Activated T-helper 1 cell treated with anti-CD3 and anti-CD28 coated beads, Interleukin-12 subunit alpha, Interleukin-12 subunit beta, Interleukin-2, Interleukin-4 antibody, amounts not matched to agents 30 ng/mL and 10 ng/mL and 1 ng/mL, durations not matched to agents 14 hours and 24 hours and 36 hours (primary cell): ENCODE results near the gene CST7. TPM values are rescaled to one million over a fixed set of nuclear protein-coding genes. Genes with fewer than 3 reads are reported as not detected.
"Not testable (repeated sequence)": the region's sequence is repeated elsewhere in the genome, so short reads cannot be mapped to it uniquely, and the experiment has no call there.

Experiments used
- DNase-seq: peaks from one replicate; pipeline ENCODE4 v3.0.0; 2021; ENCODE audit warnings: low spot score
- H3K27ac Mint-ChIP-seq: one replicate; pipeline ENCODE4 v1.8.0; 2021; ENCODE audit warnings: mild to moderate bottlenecking, mixed read lengths
- H3K27me3 Mint-ChIP-seq: one replicate; pipeline ENCODE4 v1.8.0; 2022; ENCODE audit warnings: mild to moderate bottlenecking, moderate library complexity, mixed read lengths; ENCODE audit not compliant: insufficient read depth
- H3K36me3 Mint-ChIP-seq: one replicate; pipeline ENCODE4 v1.8.0; 2021; ENCODE audit warnings: low read depth, mixed read lengths
- H3K4me1 Mint-ChIP-seq: one replicate; pipeline ENCODE4 v1.8.0; 2021; ENCODE audit warnings: low read depth, mixed read lengths
- H3K4me3 Mint-ChIP-seq: one replicate; pipeline ENCODE4 v1.8.0; 2021; ENCODE audit warnings: mild to moderate bottlenecking, moderate library complexity, mixed read lengths
- H3K9me3 Mint-ChIP-seq: one replicate; pipeline ENCODE4 v1.8.0; 2021; ENCODE audit warnings: mixed read lengths
- intact Hi-C: fragments of 100-400 bp; cut with micrococcal nuclease; formaldehyde crosslinking; loops from one replicate; pipeline ENCODE4 v1.15.1; 2024
- total RNA-seq: library from RNA; stranded (reverse); gene quantifications from 2 replicates; pipeline ENCODE4 v1.2.3, GENCODE V29; 2022

The CST7 gene
- total RNA-seq, 1 donor from 2014 or later = 133 TPM

DNA sequence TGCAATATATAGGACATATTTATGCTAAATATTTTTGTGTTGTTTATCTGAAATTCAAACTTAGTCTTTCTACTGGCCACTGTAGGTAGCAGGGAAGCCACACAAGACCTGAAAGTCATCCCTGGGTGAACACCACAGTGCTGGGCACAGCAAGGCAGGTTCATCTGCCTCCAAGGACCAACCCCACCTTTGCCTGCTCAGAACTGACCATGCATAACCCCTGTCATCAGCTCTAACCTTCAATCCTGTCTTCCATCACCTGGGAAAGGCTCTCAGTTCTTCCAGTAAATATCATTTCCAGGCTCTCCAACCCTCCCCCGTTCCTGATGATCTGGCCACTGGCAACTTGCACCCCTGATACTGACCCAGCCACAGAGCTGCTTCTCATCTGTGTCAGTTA lies 32.7 kb upstream of the CST7 start:
- Mint-ChIP-seq H3K27me3 (peaks cover 2% of the 10 kb centered on the region), H3K4me3 (no peak overlapping the region), H3K36me3 (no peaks in the 10 kb centered on the region), H3K27ac (no peak overlapping the region), H3K4me1 (peaks cover 16% of the 10 kb centered on the region), H3K9me3 (no peaks in the 10 kb centered on the region)
- intact Hi-C loops = no loop called here
- no peak for DNase-seq

DNA sequence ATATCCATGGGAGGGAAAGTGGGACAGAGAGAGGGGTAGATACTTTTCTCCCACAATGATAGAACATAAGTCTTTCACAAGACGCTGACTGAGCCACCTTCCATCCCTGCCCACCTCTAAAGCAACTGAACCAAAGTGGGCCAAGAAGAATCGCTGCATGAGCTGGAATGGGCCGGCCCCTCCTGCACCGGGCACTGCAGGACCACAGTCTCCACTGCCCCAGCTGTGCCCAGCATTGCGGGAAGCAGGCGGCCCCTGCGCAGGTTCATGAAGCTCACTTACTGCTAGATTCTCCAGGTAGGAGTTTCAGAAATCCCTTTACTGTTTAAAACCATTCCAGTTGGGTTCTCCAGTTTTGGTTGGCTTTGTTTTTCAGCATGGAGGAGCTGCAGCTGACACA lies 32.0 kb upstream of the CST7 start:
- Mint-ChIP-seq H3K9me3 (no peaks in the 10 kb centered on the region), H3K27ac (no peak overlapping the region), H3K27me3 (peaks cover 3% of the 10 kb centered on the region), H3K36me3 (no peaks in the 10 kb centered on the region), H3K4me3 (no peak overlapping the region), H3K4me1 (peaks cover 16% of the 10 kb centered on the region)
- intact Hi-C loops = no loop called here
- DNase-seq = no peak

DNA sequence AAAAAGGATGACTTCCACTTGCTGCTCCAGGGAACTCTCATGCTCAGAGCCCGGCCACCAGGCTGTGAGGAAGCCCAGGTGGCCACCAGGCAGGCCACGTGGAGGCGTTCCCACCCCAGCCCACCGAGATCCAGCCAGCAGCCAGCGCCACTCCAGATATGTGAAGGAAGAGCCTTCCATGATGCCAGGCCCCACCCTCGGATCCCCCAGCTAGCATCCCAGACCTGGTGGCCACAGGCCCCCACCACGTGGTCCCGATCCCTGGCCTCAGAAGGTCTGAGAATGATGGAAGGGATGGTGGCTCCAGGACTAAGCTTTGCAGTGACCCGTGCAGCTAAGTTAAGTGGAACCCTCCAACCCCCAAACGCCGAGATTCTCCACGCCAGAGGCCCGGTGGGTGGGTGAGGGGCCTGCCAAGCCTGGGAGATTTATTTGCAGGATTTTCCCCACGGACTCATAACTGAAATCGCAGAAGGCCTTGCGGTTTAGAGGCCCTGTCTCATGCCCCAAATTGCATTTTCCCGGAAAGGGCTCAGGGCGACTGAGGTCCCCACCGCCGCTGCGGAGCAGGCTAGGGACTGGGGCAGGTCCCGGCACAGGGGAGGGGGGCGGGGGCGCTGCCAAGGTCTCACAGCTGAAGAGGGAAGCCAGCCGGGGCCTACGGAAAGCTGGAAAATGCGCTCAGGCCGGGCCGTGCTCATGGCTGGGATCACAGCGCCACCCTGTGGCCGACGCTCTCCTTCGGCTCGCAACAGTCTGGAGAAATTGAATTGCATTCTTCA lies 31.1 kb upstream of the CST7 start:
- peaks cover 16% of the 10 kb centered on the region for H3K4me1 Mint-ChIP-seq
- intact Hi-C loops = no loop called here
- no peak overlapping the region for H3K4me3 Mint-ChIP-seq
- no peak overlapping the region for H3K27ac Mint-ChIP-seq
- DNase-seq = no peak
- H3K36me3 Mint-ChIP-seq = no peaks in the 10 kb centered on the region
- no peaks in the 10 kb centered on the region for H3K9me3 Mint-ChIP-seq
- H3K27me3 Mint-ChIP-seq = peaks cover 6% of the 10 kb centered on the region

DNA sequence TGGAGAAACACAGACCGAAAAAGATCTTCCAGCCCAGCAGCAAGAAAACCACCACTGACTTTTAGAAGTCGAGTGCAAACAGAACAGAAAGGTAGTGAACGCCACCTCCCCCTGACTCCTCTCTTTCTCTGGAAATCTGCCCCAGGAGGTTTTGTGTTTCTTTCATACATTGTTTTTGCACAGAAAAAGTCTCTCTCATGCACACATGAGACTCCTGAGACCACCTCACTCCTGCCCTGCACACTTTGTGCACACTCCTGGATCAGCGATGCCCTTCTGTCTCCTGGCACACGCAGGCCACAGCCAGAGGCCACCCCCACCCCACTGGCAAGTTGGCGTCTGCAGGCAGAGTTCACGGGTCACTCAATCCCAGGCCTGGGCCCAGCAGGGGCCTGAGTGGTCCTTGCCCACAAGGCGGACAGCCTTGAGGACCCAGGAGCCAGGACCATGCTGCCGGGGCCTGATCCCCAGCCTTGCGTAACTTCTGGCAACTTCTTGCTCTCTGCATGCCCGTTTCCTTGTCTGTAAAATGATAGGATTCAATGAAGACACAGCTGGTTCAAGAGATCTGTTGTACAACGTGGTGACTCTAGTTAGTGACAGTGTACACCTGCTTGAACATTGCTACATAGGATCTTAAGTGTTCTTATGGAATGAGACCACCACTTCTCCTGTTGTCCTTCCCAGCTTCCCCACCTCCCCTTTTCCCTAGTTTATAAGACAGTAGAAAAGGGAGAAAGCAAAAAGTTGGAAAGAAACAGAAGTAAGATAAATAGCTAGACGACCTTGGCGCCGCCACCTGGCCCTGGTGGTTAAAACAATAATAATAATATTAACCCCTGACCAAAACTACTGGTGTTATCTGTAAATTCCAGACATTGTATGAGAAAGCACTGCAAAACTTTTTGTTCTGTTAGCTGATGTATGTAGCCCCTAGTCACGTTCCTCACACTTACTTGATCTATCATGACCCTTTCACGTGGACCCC lies 30.2 kb upstream of the CST7 start:
- H3K27ac Mint-ChIP-seq = no peak overlapping the region
- H3K9me3 Mint-ChIP-seq = no peaks in the 10 kb centered on the region
- DNase-seq = no peak
- H3K27me3 Mint-ChIP-seq = peaks cover 8% of the 10 kb centered on the region
- H3K36me3 Mint-ChIP-seq = no peaks in the 10 kb centered on the region
- H3K4me3 Mint-ChIP-seq = no peak overlapping the region
- H3K4me1 Mint-ChIP-seq = peaks cover 16% of the 10 kb centered on the region
- intact Hi-C loops = no loop called here

DNA sequence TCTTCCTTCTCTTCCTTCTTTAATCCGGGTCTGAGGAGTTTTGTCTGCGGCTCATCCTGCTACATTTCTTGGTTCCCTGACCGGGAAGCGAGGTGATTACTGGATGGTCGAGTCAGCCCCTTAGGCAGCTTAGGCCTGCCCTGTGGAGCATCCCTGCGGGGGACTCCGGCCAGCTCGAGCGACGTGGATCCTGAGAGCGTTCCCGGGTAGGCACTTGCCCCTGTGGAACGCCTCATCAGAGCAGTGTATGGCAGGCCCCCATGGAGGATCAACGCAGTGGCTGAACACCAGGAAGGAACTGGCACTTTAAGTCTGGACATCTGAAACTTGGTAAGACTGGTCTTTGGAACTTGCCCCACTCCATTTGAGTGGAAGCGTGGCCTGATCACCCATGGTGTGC lies 29.4 kb upstream of the CST7 start:
- H3K27me3 Mint-ChIP-seq = peaks cover 11% of the 10 kb centered on the region
- intact Hi-C loops = not testable (repeated sequence)

DNA sequence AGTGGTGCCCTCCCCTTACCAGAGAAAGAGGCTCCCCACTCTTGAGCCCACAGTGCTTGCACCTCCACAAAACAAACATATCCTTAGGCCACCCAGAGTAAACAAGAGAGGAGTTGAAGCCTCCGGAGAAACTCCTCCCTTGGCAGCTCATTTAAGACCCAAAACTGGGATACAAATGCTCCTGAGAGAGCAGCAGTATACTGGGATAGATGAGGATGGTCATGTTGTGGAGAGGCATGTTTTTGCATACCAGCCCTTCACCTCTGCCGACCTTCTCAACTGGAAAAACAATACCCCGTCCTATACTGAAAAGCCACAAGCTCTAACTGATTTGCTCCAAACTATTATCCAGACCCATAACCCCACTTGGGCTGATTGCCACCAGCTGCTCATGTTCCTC lies 28.4 kb upstream of the CST7 start:
- H3K36me3 Mint-ChIP-seq, intact Hi-C loops, H3K4me3 Mint-ChIP-seq, DNase-seq, H3K27ac Mint-ChIP-seq, H3K9me3 Mint-ChIP-seq: not testable (repeated sequence)
- peaks cover 16% of the 10 kb centered on the region for H3K4me1 Mint-ChIP-seq
- H3K27me3 Mint-ChIP-seq = peaks cover 11% of the 10 kb centered on the region

More for the DNA sequence above, 29.4 kb upstream of the CST7 start:
- not testable (repeated sequence) for H3K4me3 Mint-ChIP-seq, H3K9me3 Mint-ChIP-seq, H3K36me3 Mint-ChIP-seq, DNase-seq, H3K27ac Mint-ChIP-seq
- H3K4me1 Mint-ChIP-seq = peaks cover 16% of the 10 kb centered on the region

DNA sequence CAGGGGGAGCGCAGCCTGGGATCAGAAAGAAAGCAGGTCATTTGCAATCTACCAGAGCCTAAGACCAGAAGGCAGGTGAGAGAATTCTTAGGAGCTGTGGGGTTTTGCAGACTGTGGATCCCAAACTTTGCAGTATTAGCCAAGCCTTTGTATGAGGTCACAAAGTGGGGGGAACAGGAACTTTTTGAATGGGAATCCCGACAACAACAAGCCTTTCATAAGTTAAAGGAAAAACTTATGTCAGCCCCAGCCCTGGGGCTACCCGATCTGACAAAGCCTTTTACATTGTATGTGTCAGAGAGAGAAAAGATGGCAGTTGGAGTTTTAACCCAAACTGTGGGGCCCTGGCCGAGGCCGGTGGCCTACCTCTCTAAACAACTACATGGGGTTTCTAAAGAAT lies 19.8 kb upstream of the CST7 start:
- H3K27me3 Mint-ChIP-seq, H3K27ac Mint-ChIP-seq, H3K4me3 Mint-ChIP-seq, intact Hi-C loops, DNase-seq, H3K9me3 Mint-ChIP-seq, H3K36me3 Mint-ChIP-seq: not testable (repeated sequence)
- peaks cover 34% of the 10 kb centered on the region for H3K4me1 Mint-ChIP-seq

DNA sequence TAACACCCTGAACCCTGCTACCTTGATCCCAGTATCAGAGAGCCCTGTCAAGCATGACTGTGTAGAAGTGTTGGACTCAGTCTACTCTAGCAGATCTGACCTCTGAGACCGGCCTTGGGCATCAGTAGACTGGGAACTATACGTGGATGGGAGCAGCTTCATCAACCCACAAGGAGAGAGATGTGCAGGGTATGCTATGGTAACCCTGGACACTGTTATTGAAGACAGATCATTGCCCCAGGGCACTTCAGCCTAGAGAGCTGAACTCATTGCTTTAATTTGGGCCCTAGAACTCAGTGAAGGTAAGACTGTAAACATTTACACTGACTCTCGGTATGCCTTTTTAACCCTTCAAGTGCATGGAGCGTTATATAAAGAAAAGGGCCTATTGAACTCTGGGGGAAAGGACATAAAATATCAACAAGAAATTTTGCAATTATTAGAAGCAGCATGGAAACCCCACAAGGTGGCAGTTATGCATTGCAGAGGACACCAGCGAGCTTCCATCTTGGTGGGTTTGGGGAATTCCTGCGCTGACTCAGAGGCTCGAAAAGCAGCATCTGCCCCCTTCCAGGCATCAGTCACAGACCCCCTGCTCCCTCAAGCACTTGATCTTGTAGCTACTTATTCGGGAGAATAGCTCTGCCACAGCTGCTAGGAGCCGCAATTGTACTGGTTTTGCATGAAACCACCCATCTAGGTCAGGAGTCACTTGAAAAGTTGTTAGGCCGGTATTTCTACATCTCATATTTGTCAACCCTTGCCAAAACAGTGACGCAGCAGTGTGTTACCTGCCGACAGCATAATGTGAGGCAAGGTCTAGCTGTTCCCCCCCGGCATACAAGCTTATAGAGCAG lies 19.0 kb upstream of the CST7 start:
- not testable (repeated sequence) for H3K27me3 Mint-ChIP-seq, H3K36me3 Mint-ChIP-seq, H3K4me3 Mint-ChIP-seq, H3K9me3 Mint-ChIP-seq, DNase-seq
- intact Hi-C loops = loop anchor here (2.0 to 5.0 kb wide), 3 partner anchors 19 to 127 kb away; partner anchors contain the start of genes ACSS1, APMAP and CST7
- Mint-ChIP-seq H3K27ac (peak overlapping the region; percentile 16), H3K4me1 (peaks cover 34% of the 10 kb centered on the region)

DNA sequence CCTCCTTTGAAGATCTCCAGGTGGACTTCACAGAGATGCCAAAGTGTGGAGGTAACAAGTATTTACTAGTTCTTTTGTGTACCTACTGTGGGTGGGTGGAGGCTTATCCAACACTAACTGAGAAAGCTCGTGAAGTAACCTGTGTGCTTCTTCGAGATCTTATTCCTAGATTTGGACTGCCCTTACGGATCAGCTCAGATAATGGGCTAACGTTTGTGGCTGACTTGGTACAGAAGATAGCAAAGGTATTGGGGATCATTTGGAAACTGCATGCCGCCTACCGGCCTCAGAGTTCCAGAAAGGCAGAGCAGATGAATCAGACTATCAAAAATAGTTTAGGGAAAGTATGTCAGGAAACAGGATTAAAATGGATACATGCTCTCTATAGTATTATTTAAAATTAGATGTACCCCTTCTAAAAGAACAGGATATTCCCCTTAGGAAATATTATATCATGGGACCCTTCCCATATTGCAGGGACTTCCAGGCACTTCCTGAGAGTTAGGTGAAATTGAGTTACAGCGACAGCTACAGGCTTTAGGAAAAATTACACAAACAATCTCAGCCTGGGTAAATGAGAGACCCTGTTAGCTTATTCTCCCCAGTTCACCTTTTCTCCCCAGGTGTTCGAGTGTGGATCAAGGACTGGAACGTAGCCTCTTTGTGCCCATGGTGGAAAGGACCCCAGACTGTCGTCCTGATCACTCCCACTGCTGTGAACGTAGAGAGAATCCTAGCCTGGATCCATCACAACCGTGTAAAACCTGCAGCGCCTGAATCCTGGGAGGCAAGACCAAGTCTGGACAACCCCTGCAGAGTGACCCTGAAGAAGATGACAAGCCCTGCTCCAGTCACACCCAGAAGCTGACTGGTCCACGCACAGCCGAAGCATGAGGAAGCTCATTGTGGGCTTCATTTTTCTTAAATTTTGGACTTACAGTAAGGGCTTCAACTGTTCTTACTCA lies 18.1 kb upstream of the CST7 start:
- H3K9me3 Mint-ChIP-seq, H3K27me3 Mint-ChIP-seq, H3K36me3 Mint-ChIP-seq, DNase-seq: not testable (repeated sequence)
- Mint-ChIP-seq H3K4me1 (peaks cover 34% of the 10 kb centered on the region), H3K27ac (peak overlapping the region; percentile 94), H3K4me3 (peak overlapping the region; percentile 46)
- intact Hi-C loops = loop anchor here (2.0 to 5.0 kb wide), 3 partner anchors 18 to 126 kb away; partner anchors contain the start of genes ACSS1, APMAP and CST7

DNA sequence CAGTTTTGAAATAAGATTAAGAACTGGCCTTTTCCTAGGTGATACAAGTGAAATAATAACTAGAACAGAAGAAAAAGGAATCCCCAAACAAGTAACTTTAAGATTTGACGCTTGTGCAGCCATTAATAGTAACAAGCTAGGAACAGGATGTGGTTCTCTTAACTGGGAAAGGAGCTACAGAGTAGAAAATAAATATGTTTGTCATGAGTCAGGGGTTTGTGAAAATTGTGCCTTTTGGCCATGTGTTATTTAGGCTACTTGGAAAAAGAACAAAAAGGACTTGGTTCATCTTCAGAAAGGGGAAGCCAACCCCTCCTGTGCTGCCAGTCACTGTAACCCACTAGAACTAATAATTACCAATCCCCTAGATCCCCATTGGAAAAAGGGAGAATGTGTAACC lies 17.2 kb upstream of the CST7 start:
- not testable (repeated sequence) for H3K27me3 Mint-ChIP-seq, DNase-seq, H3K36me3 Mint-ChIP-seq
- Mint-ChIP-seq H3K4me1 (peaks cover 34% of the 10 kb centered on the region), H3K27ac (peak overlapping the region; percentile 94), H3K9me3 (peaks cover 11% of the 10 kb centered on the region), H3K4me3 (peak overlapping the region; percentile 57)
- intact Hi-C loops = loop anchor here (2.0 to 5.0 kb wide), 3 partner anchors 17 to 125 kb away; partner anchors contain the start of genes ACSS1, APMAP and CST7

DNA sequence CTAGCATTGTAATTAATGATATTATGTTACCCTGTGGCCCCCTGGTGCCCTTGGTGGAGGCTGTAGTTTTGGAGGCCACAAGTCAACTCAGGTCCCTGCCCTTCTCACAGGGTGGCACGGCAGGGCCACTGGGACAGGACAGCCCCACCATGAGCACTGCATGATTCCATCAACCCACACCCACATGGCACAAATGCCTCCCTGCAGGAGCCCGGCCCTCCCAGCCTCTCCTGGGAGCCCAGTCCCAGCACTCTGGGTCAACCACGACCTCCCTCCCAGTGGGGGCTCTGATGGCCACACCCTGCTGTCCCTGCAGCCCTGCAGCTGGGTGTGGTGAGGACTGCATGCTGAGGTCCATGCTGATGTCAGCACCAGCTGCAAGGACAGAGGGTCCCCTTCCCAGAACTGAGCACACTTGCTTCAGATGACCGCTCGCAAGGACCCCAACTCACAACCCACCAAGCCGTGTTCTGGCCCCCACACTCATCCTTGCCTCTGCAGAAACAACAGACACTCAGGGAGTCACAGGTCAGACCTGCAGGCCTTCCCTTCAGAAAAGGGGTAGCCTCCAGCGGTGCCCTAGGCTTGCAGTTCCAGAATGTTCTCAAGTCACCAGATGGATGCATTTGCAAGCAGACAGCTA lies 15.7 kb upstream of the CST7 start:
- intact Hi-C loops = loop anchor here (5.0 kb wide), 2 partner anchors 59 to 124 kb away; partner anchors contain the start of genes ACSS1 and APMAP
- H3K4me1 Mint-ChIP-seq = peaks cover 46% of the 10 kb centered on the region
- H3K4me3 Mint-ChIP-seq = no peak overlapping the region
- H3K27me3 Mint-ChIP-seq = peaks cover 2% of the 10 kb centered on the region
- H3K9me3 Mint-ChIP-seq = peaks cover 11% of the 10 kb centered on the region
- DNase-seq = no peak
- peaks cover 12% of the 10 kb centered on the region for H3K36me3 Mint-ChIP-seq
- H3K27ac Mint-ChIP-seq = peak overlapping the region; percentile 94
